Calu3 (cell line): ENCODE data around the gene C10orf90. TPM values are rescaled to one million over a fixed set of nuclear protein-coding genes. Genes with fewer than 3 reads are reported as not detected.

ENCODE experiments used
- BruUV-seq: library from RNA; stranded (reverse); fragments of 400-500 nt; replicated peaks from 2 replicates; lab custom pipeline; 2021; lab: Mats Ljungman, UMichigan
- CTCF ChIA-PET: fragments of 300-600 bp; sonication (Branson Sonifier 250); formaldehyde crosslinking; loops from one replicate; lab custom pipeline; 2022; ENCODE audit warnings: antibody characterized with exemption; lab: Charles Lee
- DNase-seq: peaks from one replicate; pipeline ENCODE4 v3.0.0; 2022
- H3K27ac Mint-ChIP-seq: one replicate; pipeline ENCODE4 v1.8.0; 2022; ENCODE audit warnings: mixed read lengths; ENCODE audit not compliant: unreplicated experiment
- H3K27me3 Mint-ChIP-seq: one replicate; pipeline ENCODE4 v1.8.0; 2022; ENCODE audit warnings: mixed read lengths; ENCODE audit not compliant: unreplicated experiment
- H3K36me3 Mint-ChIP-seq: one replicate; pipeline ENCODE4 v1.8.0; 2022; ENCODE audit warnings: mild to moderate bottlenecking, moderate library complexity, mixed read lengths; ENCODE audit not compliant: insufficient read depth, unreplicated experiment
- H3K4me1 Mint-ChIP-seq: one replicate; pipeline ENCODE4 v1.8.0; 2022; ENCODE audit warnings: mild to moderate bottlenecking, low read depth, mixed read lengths; ENCODE audit not compliant: unreplicated experiment
- H3K4me3 Mint-ChIP-seq: one replicate; pipeline ENCODE4 v1.8.0; 2022; ENCODE audit warnings: mild to moderate bottlenecking, low read depth, moderate library complexity, mixed read lengths; ENCODE audit not compliant: unreplicated experiment
- H3K9me3 Mint-ChIP-seq: one replicate; pipeline ENCODE4 v1.8.0; 2022; ENCODE audit warnings: low read depth, mixed read lengths; ENCODE audit not compliant: unreplicated experiment
- intact Hi-C: fragments of 100-400 bp; cut with micrococcal nuclease; formaldehyde crosslinking; loops from one replicate; pipeline ENCODE4 v1.10.0; 2022; ENCODE audit not compliant: unreplicated experiment
- total RNA-seq: library from RNA; stranded (reverse); gene quantifications from 2 replicates; pipeline ENCODE4 v1.2.3, GENCODE V29; 2022
- TF ChIP-seq, protein P1 (sequence below): fragments of 200-600 bp; IDR thresholded peaks from one replicate; pipeline ENCODE4 v1.8.0; 2022; ENCODE audit warnings: antibody characterized with exemption; ENCODE audit not compliant: unreplicated experiment

The C10orf90 gene
- total RNA-seq, 1 experiment from 2014 or later = not detected

DNA sequence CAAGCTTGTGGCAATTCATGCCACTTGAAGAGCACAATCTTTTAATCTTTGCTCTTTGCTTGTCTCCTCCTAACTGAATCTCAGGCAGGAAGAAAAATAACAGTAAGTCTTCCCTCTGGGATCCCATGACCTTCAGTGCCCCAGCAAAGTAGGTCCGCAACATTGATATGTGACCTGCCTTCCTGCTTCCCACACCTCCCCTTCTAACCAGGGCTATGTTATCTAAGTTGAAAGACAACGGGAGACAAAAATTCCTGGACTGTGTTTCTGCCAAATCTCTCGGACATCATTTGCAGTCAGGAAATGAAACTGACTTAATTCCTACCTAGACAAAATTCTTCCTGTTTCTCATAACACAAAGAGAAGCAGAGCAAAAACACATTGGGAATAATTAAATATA, 53.8 kb downstream of the C10orf90 start:
- TF ChIP-seq, protein P1, sequence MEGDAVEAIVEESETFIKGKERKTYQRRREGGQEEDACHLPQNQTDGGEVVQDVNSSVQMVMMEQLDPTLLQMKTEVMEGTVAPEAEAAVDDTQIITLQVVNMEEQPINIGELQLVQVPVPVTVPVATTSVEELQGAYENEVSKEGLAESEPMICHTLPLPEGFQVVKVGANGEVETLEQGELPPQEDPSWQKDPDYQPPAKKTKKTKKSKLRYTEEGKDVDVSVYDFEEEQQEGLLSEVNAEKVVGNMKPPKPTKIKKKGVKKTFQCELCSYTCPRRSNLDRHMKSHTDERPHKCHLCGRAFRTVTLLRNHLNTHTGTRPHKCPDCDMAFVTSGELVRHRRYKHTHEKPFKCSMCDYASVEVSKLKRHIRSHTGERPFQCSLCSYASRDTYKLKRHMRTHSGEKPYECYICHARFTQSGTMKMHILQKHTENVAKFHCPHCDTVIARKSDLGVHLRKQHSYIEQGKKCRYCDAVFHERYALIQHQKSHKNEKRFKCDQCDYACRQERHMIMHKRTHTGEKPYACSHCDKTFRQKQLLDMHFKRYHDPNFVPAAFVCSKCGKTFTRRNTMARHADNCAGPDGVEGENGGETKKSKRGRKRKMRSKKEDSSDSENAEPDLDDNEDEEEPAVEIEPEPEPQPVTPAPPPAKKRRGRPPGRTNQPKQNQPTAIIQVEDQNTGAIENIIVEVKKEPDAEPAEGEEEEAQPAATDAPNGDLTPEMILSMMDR = no peak
- CTCF ChIA-PET = no interaction called here
- DNase-seq = no peak
- Mint-ChIP-seq H3K9me3 (no peaks in the 10 kb centered on the region), H3K27me3 (no peaks in the 10 kb centered on the region), H3K4me1 (no peaks in the 10 kb centered on the region), H3K27ac (no peak overlapping the region), H3K4me3 (no peak overlapping the region), H3K36me3 (no peaks in the 10 kb centered on the region)
- no TSS peak for BruUV-seq
- intact Hi-C loops = no loop called here

GRCh38 chr10:126611303-126611702, 59.2 kb downstream of the C10orf90 start:
- intact Hi-C loops = no loop called here
- Mint-ChIP-seq H3K4me3 (no peak overlapping the region), H3K36me3 (no peaks in the 10 kb centered on the region), H3K27ac (no peak overlapping the region), H3K9me3 (no peaks in the 10 kb centered on the region), H3K27me3 (peaks cover 15% of the 10 kb centered on the region), H3K4me1 (no peaks in the 10 kb centered on the region)
- TF ChIP-seq, protein P1 = no peak
- no TSS peak for BruUV-seq
- no peak for DNase-seq
- CTCF ChIA-PET = no interaction called here

GRCh38 chr10:126609566-126609965, 60.9 kb downstream of the C10orf90 start:
- no peak overlapping the region for H3K27ac Mint-ChIP-seq
- CTCF ChIA-PET = no interaction called here
- intact Hi-C loops = no loop called here

GRCh38 chr10:126599949-126600682, 70.4 kb downstream of the C10orf90 start:
- H3K4me1 Mint-ChIP-seq = no peaks in the 10 kb centered on the region
- intact Hi-C loops = no loop called here
- no peaks in the 10 kb centered on the region for H3K9me3 Mint-ChIP-seq
- TF ChIP-seq, protein P1 = no peak
- H3K36me3 Mint-ChIP-seq = no peaks in the 10 kb centered on the region
- no TSS peak for BruUV-seq
- no peak overlapping the region for H3K27ac Mint-ChIP-seq
- H3K27me3 Mint-ChIP-seq = peaks cover 13% of the 10 kb centered on the region
- DNase-seq = no peak
- no peak overlapping the region for H3K4me3 Mint-ChIP-seq
- CTCF ChIA-PET = no interaction called here

More at GRCh38 chr10:126609566-126609965, 60.9 kb downstream of the C10orf90 start:
- Mint-ChIP-seq H3K36me3 (no peaks in the 10 kb centered on the region), H3K4me1 (no peaks in the 10 kb centered on the region), H3K27me3 (peaks cover 15% of the 10 kb centered on the region), H3K9me3 (no peaks in the 10 kb centered on the region), H3K4me3 (no peak overlapping the region)
- no peak for DNase-seq
- TF ChIP-seq, protein P1 = no peak
- no TSS peak for BruUV-seq
